Neural progenitor cell (in vitro differentiated cells): Measurements from ENCODE around the gene ZNF341. TPM values are rescaled to one million over a fixed set of nuclear protein-coding genes. Genes with fewer than 3 reads are reported as not detected.

ENCODE experiments used
- DNase-seq: peaks from one replicate; pipeline ENCODE4 v3.0.0-alpha.2; 2016; ENCODE audit warnings: low spot score
- H2AFZ ChIP-seq: fragments of 200-600 bp; sonication (generic); replicated peaks from 2 replicates; pipeline ENCODE4 v1.6.1; 2016; ENCODE audit warnings: antibody characterized with exemption
- H3F3A ChIP-seq: fragments of 200-600 bp; sonication (generic); 2 replicates; pipeline ENCODE4 v1.6.1; 2016; ENCODE audit warnings: antibody characterized with exemption, low read depth
- H3K27ac ChIP-seq: fragments of 200-600 bp; sonication (generic); 2 replicates; pipeline ENCODE4 v1.5.1; 2016; ENCODE audit warnings: mild to moderate bottlenecking
- H3K27me3 ChIP-seq: fragments of 200-600 bp; sonication (generic); 2 replicates; pipeline ENCODE4 v1.6.1; 2016; ENCODE audit warnings: mild to moderate bottlenecking, moderate library complexity
- H3K36me3 ChIP-seq: fragments of 200-600 bp; sonication (generic); 2 replicates; pipeline ENCODE4 v1.5.1; 2016
- H3K4me1 ChIP-seq: fragments of 200-600 bp; sonication (generic); 2 replicates; pipeline ENCODE4 v1.6.1; 2016; ENCODE audit warnings: mixed run types
- H3K4me2 ChIP-seq: fragments of 200-600 bp; sonication (generic); 2 replicates; pipeline ENCODE4 v1.6.1; 2016
- H3K4me3 ChIP-seq: fragments of 200-600 bp; sonication (generic); 2 replicates; pipeline ENCODE4 v1.5.1; 2016
- H3K79me2 ChIP-seq: fragments of 200-600 bp; sonication (generic); 2 replicates; pipeline ENCODE4 v1.6.1; 2016; ENCODE audit warnings: low read depth
- H3K9ac ChIP-seq: fragments of 200-600 bp; sonication (generic); 2 replicates; pipeline ENCODE4 v1.6.1; 2016
- H3K9me3 ChIP-seq: fragments of 200-600 bp; sonication (generic); 2 replicates; pipeline ENCODE4 v1.5.1; 2016; ENCODE audit warnings: low read depth
- H4K20me1 ChIP-seq: fragments of 200-600 bp; sonication (generic); 2 replicates; pipeline ENCODE4 v1.6.1; 2016; ENCODE audit warnings: low read depth
- H3K27ac Mint-ChIP-seq: 3 replicates; pipeline ENCODE4 v1.8.0; 2021; ENCODE audit warnings: mixed read lengths
- H3K27me3 Mint-ChIP-seq: 2 replicates; pipeline ENCODE4 v1.8.0; 2022; ENCODE audit warnings: low read depth, mild to moderate bottlenecking, inconsistent platforms, moderate library complexity, mixed read lengths; ENCODE audit not compliant: insufficient read depth
- H3K36me3 Mint-ChIP-seq: 3 replicates; pipeline ENCODE4 v1.8.0; 2021; ENCODE audit warnings: mixed read lengths
- H3K4me1 Mint-ChIP-seq: 3 replicates; pipeline ENCODE4 v1.8.0; 2021; ENCODE audit warnings: mixed read lengths
- H3K4me3 Mint-ChIP-seq: 3 replicates; pipeline ENCODE4 v1.8.0; 2021; ENCODE audit warnings: mild to moderate bottlenecking, moderate library complexity, mixed read lengths
- H3K9me3 Mint-ChIP-seq: 3 replicates; pipeline ENCODE4 v1.8.0; 2020; ENCODE audit warnings: mixed read lengths
- EZH2 ChIP-seq: fragments of 200-600 bp; sonication (generic); IDR thresholded peaks from 2 replicates; pipeline ENCODE4 v1.6.1; 2017; ENCODE audit warnings: antibody characterized with exemption, mild to moderate bottlenecking, moderate library complexity
- EZH2phosphoT487 ChIP-seq: fragments of 200-600 bp; sonication (generic); IDR thresholded peaks from 2 replicates; pipeline ENCODE4 v1.6.1; 2017; ENCODE audit warnings: antibody characterized with exemption
- total RNA-seq: library from RNA; depleted of rRNA; stranded (reverse); fragments of >200 nt; gene quantifications from 2 replicates; pipeline ENCODE4 v1.2.3, GENCODE V29; 2015; ENCODE audit warnings: low replicate concordance
- TF ChIP-seq, protein P1 (sequence below): fragments of 200-600 bp; sonication (generic); IDR thresholded peaks from 2 replicates; pipeline ENCODE4 v1.5.1; 2017; ENCODE audit warnings: antibody characterized with exemption, mild to moderate bottlenecking

Gene ZNF341
- total RNA-seq, 1 donor from 2014 or later: 0.82 TPM

DNA sequence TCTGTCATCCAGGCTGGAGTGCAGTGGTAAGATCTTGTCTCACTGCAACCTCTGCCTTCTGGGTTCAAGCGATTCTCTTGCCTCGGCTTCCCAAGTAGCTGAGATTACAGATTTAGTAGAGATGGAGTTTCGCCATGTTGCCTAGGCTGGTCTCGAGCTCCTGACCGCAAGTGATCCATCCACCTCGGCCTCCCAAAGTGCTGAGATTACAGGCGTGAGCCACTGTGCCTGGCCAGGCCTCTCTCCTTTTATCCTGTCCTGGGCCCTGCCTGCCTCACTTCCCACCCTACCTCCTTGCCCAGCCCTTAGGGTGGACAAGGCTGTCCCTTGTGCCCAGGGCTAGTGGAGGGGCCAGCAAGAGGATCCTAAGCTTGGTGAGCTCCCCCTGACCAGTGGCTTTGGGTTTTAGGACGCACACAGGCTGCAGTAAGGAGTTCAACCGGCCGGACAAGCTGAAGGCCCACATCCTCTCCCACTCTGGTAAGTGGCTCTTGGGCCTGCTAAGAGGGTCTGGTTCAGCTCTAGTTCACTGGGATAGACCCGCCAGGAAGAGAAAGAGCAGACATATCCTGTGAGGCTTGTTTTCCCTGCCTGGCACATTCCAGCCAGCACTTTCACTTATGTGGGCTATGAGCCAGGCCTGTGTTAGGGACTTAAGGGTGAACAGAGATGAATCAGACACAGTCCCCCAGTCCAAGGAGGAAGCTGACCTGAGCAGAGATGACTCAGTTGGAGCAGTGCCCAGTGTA, 57.5 kb downstream of the ZNF341 start:
- Mint-ChIP-seq H3K4me3 (no peak overlapping the region), H3K9me3 (no peaks in the 10 kb centered on the region), H3K4me1 (peaks cover 16% of the 10 kb centered on the region), H3K36me3 (peaks cover 3% of the 10 kb centered on the region), H3K27me3 (no peaks in the 10 kb centered on the region), H3K27ac (no peak overlapping the region)
- no peak overlapping the region for H3K9ac ChIP-seq
- no peak overlapping the region for H3K27ac ChIP-seq
- DNase-seq: no peak
- H3K79me2 ChIP-seq: no peaks in the 10 kb centered on the region
- no peak overlapping the region for H3K4me2 ChIP-seq
- no peaks in the 10 kb centered on the region for H3K36me3 ChIP-seq
- no peaks in the 10 kb centered on the region for H3F3A ChIP-seq
- H3K27me3 ChIP-seq: no peaks in the 10 kb centered on the region
- no peaks in the 10 kb centered on the region for H3K9me3 ChIP-seq
- no peak for TF ChIP-seq EZH2
- TF ChIP-seq EZH2phosphoT487: no peak
- TF ChIP-seq, protein P1, sequence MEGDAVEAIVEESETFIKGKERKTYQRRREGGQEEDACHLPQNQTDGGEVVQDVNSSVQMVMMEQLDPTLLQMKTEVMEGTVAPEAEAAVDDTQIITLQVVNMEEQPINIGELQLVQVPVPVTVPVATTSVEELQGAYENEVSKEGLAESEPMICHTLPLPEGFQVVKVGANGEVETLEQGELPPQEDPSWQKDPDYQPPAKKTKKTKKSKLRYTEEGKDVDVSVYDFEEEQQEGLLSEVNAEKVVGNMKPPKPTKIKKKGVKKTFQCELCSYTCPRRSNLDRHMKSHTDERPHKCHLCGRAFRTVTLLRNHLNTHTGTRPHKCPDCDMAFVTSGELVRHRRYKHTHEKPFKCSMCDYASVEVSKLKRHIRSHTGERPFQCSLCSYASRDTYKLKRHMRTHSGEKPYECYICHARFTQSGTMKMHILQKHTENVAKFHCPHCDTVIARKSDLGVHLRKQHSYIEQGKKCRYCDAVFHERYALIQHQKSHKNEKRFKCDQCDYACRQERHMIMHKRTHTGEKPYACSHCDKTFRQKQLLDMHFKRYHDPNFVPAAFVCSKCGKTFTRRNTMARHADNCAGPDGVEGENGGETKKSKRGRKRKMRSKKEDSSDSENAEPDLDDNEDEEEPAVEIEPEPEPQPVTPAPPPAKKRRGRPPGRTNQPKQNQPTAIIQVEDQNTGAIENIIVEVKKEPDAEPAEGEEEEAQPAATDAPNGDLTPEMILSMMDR: no peak
- H2AFZ ChIP-seq: no peak overlapping the region
- no peaks in the 10 kb centered on the region for H4K20me1 ChIP-seq
- H3K4me3 ChIP-seq: no peak overlapping the region
- no peaks in the 10 kb centered on the region for H3K4me1 ChIP-seq

DNA sequence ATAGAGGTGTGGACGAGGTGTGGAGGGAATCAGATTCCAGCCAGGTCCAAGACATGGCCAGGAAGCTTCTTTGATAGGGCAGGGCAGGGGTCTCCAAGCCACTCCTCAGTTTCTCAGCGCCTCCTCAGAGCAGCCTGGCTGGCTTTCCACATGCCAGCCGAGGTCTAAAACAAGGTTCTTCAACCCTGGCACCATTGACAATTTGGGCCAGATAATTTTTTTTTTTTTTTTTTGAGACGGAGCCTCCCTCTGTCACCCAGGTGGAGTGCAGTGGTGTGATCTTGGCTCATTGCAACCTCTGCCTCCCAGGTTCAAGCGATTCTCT, 58.0 kb downstream of the ZNF341 start:
- Histone ChIP-seq H3K4me3 (no peak overlapping the region), H3K9ac (no peak overlapping the region), H3K36me3 (no peaks in the 10 kb centered on the region), H3K27ac (no peak overlapping the region), H3K4me2 (no peak overlapping the region), H3K27me3 (no peaks in the 10 kb centered on the region), H3F3A (no peaks in the 10 kb centered on the region), H3K4me1 (no peaks in the 10 kb centered on the region), H3K79me2 (no peaks in the 10 kb centered on the region), H4K20me1 (no peaks in the 10 kb centered on the region), H3K9me3 (no peaks in the 10 kb centered on the region), H2AFZ (no peak overlapping the region)
- TF ChIP-seq, protein P1: no peak
- TF ChIP-seq EZH2 (no peak), EZH2phosphoT487 (no peak)
- Mint-ChIP-seq H3K36me3 (peaks cover 3% of the 10 kb centered on the region), H3K9me3 (no peaks in the 10 kb centered on the region), H3K4me1 (peaks cover 14% of the 10 kb centered on the region), H3K4me3 (no peak overlapping the region), H3K27ac (no peak overlapping the region), H3K27me3 (no peaks in the 10 kb centered on the region)
- no peak for DNase-seq

DNA sequence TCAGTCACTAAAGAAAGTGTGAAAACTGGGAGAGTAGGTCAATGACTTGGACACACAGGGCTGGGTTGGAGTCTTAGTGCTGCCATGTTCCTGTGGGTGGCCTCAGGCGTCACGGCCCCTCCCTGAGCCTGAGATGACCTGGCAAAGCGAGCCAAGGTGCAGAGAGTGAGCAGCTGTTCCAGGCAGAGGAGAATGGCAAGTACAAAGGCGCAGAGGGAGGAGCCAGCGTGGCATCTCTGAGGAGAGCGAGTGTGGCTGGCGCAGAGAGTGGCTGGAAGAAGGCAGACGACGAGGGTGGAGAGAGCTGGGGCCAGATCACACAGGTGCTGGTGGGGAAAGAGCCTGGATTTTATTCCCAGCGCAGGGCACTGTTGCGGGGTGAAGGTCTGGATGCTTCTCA, 58.8 kb downstream of the ZNF341 start:
- Histone ChIP-seq H4K20me1 (no peaks in the 10 kb centered on the region), H3K4me2 (no peak overlapping the region), H3K9me3 (no peaks in the 10 kb centered on the region), H3K36me3 (no peaks in the 10 kb centered on the region), H3K9ac (no peak overlapping the region), H3K4me3 (no peak overlapping the region), H3K27me3 (no peaks in the 10 kb centered on the region), H3K27ac (no peak overlapping the region), H2AFZ (no peak overlapping the region), H3K4me1 (no peaks in the 10 kb centered on the region), H3K79me2 (no peaks in the 10 kb centered on the region), H3F3A (no peaks in the 10 kb centered on the region)
- TF ChIP-seq, protein P1: no peak
- TF ChIP-seq EZH2phosphoT487 (no peak), EZH2 (no peak)
- H3K4me1 Mint-ChIP-seq: peaks cover 13% of the 10 kb centered on the region
- peak overlapping the region; percentile 33 for H3K27ac Mint-ChIP-seq
- peaks cover 3% of the 10 kb centered on the region for H3K36me3 Mint-ChIP-seq
- H3K4me3 Mint-ChIP-seq: peak overlapping the region; percentile 47
- no peak for DNase-seq
- H3K27me3 Mint-ChIP-seq: no peaks in the 10 kb centered on the region
- no peaks in the 10 kb centered on the region for H3K9me3 Mint-ChIP-seq
